Measurements from ENCODE around the gene EOLA2.
"Not testable (repeated sequence)": the region's sequence is repeated elsewhere in the genome, so short reads cannot be mapped to it uniquely, and the experiment has no call there.

GRCh38 chrX:149945087-149945670, 6.9 kb upstream of the EOLA2 start:
- TF ChIP-seq, protein P1, sequence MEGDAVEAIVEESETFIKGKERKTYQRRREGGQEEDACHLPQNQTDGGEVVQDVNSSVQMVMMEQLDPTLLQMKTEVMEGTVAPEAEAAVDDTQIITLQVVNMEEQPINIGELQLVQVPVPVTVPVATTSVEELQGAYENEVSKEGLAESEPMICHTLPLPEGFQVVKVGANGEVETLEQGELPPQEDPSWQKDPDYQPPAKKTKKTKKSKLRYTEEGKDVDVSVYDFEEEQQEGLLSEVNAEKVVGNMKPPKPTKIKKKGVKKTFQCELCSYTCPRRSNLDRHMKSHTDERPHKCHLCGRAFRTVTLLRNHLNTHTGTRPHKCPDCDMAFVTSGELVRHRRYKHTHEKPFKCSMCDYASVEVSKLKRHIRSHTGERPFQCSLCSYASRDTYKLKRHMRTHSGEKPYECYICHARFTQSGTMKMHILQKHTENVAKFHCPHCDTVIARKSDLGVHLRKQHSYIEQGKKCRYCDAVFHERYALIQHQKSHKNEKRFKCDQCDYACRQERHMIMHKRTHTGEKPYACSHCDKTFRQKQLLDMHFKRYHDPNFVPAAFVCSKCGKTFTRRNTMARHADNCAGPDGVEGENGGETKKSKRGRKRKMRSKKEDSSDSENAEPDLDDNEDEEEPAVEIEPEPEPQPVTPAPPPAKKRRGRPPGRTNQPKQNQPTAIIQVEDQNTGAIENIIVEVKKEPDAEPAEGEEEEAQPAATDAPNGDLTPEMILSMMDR (IDR thresholded peaks at IDR 0.05), result not testable (repeated sequence)
- not testable (repeated sequence) for TF ChIP-seq POLR2A (IDR thresholded peaks at IDR 0.05)
